ENCODE results near the gene EGR4.

Gene EGR4

DNA sequence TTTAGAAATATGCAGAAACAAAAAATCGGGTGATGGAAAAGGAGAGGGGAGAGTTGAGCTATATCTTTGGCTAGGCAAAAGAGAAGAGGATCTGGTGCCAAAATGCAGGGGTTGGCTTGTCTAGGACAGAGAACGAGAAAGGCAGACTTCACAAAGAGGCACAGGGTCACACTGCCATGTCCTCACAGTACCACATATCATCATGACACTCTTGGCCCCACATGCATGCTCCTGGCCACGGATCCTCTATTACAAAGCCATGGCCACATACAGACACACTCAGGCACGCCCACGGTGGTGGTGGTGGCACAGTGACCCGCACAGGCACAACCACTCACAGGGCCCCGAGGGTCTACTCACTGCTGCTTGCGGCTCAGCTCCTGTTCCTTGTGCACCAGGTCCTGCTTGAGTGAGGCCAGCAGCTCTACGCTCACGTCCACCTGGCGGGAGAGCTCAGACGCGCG lies 24.9 kb downstream of the EGR4 start:
- TF ChIP-seq, protein P1, sequence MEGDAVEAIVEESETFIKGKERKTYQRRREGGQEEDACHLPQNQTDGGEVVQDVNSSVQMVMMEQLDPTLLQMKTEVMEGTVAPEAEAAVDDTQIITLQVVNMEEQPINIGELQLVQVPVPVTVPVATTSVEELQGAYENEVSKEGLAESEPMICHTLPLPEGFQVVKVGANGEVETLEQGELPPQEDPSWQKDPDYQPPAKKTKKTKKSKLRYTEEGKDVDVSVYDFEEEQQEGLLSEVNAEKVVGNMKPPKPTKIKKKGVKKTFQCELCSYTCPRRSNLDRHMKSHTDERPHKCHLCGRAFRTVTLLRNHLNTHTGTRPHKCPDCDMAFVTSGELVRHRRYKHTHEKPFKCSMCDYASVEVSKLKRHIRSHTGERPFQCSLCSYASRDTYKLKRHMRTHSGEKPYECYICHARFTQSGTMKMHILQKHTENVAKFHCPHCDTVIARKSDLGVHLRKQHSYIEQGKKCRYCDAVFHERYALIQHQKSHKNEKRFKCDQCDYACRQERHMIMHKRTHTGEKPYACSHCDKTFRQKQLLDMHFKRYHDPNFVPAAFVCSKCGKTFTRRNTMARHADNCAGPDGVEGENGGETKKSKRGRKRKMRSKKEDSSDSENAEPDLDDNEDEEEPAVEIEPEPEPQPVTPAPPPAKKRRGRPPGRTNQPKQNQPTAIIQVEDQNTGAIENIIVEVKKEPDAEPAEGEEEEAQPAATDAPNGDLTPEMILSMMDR (IDR thresholded peaks at IDR 0.05; ENCODE audit: insufficient read depth, low read length, missing control alignments): no peak
- DNase-seq (ENCODE audit: low read depth, low spot score): no peak
- POLR2A ChIA-PET: no interaction called here
- CTCF ChIA-PET: interaction anchor here (0.7 to 1.5 kb wide), 5 partner anchors 8 to 376 kb away, joined by 3 to 4 read pairs (median 3); no protein-coding TSS in a partner anchor
- H3K4me3 ChIP-seq (ENCODE audit: low read depth, low read length): peak overlapping the region; percentile 20; the same call in 1 of the 2 replicates

DNA sequence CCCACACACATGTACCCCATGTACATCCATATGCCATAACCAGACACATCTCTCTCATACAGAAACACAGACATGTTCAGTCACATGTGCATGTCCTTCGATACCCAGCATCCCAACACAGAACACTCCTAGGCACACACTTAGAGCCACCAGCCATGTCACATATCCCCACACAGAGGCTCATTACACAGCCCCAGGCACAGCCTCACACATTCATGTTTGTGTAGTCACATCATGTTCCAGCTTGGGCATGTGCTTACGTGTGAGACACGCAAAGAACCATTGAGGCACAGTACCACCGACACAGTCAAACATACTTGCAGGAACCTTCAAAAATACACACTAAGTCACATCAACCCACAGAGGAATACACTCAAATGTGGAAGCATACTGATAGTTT lies 26.3 kb downstream of the EGR4 start:
- TF ChIP-seq, protein P1 (IDR thresholded peaks at IDR 0.05; ENCODE audit: insufficient read depth, low read length, missing control alignments): no peak
- CTCF ChIA-PET: no interaction called here
- POLR2A ChIA-PET: no interaction called here
- no peak for DNase-seq (ENCODE audit: low read depth, low spot score)
- H3K4me3 ChIP-seq (ENCODE audit: low read depth, low read length): no peak overlapping the region

DNA sequence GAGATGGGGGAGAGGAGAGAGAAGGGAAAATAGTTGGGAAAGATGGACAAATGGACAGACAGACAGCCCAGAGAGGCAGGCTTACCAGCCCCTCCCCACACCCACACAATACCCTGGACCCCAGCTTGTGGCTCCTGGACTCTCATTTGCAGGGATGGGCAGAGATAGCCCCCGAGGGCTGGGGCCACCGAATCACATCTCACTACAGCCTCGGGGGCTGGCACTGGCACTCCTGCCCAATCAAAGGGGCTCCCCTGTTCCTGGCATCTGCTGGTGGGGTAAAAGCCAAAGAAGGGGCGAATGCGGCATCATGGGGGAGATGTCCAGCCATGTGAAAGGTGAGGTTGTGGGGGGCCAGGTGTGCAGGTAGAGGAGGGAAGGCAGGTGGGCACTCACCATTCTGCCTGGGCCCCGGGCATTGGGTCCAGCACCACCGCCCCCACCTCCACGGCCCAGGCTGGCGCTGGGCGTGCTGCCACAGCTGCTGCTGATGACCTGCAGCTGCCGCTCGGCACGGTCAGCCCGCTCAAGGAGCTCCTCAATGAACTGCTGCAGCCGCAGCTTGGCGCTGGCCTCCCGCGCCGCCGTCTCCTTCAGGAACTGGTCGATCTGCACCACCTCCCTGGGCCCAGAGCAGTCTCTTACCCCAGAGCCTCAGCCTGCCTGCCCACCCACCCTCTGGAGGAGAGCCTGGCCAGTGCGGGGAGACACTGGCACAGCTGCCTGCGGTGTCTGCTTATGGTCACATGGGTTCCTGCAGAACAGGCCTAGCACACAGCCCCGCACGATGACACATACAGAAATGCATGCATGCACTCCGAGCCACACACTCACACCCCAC lies 27.1 kb downstream of the EGR4 start:
- TF ChIP-seq, protein P1 (IDR thresholded peaks at IDR 0.05; ENCODE audit: insufficient read depth, low read length, missing control alignments): no peak
- no peak for DNase-seq (ENCODE audit: low read depth, low spot score)
- ChIA-PET POLR2A (no interaction called here), CTCF (no interaction called here)
- H3K4me3 ChIP-seq (ENCODE audit: low read depth, low read length): no peak overlapping the region

DNA sequence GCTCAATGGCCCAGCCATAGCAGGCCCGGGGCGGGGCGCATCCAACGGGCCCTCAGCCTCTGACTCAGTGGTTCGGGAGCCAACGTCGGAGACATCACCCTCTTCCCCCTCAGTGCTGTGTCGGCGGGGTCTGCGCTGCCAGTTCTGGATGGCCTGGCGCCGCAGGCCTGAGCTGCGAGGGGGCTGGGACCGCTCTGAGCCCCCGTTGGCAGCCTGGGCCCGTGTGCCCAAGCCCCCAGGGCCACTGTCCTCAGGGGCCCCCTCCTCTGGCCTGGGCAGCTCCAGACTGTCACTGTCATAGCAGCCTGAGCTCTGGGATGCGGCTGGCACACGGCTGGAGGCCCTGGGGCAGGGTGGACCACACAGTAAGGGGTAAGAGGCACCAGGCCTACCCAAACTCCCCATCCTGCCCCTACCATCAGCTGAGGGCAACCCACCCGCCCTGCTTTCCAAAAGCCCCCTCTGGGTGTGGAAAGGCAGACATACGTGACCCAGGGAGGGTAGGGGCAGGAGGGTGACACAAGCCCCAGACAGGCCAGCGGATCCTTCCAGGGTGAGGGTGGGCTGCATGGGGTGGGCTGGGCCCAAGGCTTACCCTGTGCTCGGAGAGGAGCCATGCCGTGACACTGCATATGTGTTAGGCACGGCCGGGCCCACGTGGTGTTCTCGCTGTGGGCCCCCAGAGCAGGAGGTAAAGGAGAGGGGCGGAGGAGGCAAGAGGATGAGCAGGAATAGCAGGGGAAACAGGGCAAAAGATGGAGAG lies 27.9 kb downstream of the EGR4 start:
- DNase-seq (ENCODE audit: low read depth, low spot score): no peak
- ChIA-PET POLR2A (no interaction called here), CTCF (no interaction called here)
- TF ChIP-seq, protein P1 (IDR thresholded peaks at IDR 0.05; ENCODE audit: insufficient read depth, low read length, missing control alignments): no peak
- no peak overlapping the region for H3K4me3 ChIP-seq (ENCODE audit: low read depth, low read length)

DNA sequence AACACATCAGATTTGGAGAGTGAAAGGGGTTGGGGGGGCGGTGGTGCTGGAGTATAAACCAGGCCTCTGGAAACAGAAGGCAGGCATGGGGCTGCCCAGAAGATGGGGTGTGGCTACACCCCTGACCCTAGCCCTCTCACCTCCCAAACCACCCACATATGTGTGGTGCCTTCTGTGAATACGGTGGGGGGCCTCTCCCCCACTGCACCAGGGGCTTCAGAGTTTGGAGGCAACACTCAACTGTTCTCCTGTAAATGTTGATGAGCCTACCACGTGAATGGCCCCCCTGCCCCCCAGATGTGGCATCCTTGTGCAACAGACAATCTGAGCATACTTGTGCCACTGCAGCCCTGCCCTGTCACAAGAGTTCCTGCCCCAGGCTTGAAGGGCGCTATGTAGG lies 28.6 kb downstream of the EGR4 start:
- TF ChIP-seq, protein P1 (IDR thresholded peaks at IDR 0.05; ENCODE audit: insufficient read depth, low read length, missing control alignments): no peak
- no peak for DNase-seq (ENCODE audit: low read depth, low spot score)
- no peak overlapping the region for H3K4me3 ChIP-seq (ENCODE audit: low read depth, low read length)
- ChIA-PET CTCF (no interaction called here), POLR2A (no interaction called here)

DNA sequence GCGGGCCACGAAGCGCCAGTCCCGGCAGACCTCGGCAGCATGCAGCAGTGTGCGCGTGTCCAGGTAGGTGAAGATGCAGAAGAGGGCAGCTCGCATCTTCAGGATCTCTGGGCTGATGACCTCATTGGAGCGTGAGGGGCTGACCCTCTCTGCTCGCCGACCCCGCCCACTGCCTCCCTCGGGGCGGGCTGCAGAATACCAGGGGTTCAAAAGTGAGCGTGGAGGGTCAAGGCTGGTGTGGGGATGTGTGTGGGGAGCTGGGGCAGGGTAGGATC lies 29.1 kb downstream of the EGR4 start:
- ChIA-PET POLR2A (interaction anchor here (0.6 kb wide), 1 partner anchor 13 kb away, joined by 3 read pairs; no protein-coding TSS in a partner anchor), CTCF (no interaction called here)
- H3K4me3 ChIP-seq (ENCODE audit: low read depth, low read length): no peak overlapping the region
- TF ChIP-seq, protein P1 (IDR thresholded peaks at IDR 0.05; ENCODE audit: insufficient read depth, low read length, missing control alignments): no peak
- DNase-seq (ENCODE audit: low read depth, low spot score): no peak

All from AG04449 (cell line).